GM18526 (cell line): ENCODE measurements around the gene NEURL2.

Experiments used
- POLR2A ChIP-seq: IDR thresholded peaks from 3 replicates; pipeline ENCODE4 v1.6.1; 2011; ENCODE audit not compliant: insufficient read length; ENCODE audit errors: extremely low read depth

The NEURL2 gene

DNA sequence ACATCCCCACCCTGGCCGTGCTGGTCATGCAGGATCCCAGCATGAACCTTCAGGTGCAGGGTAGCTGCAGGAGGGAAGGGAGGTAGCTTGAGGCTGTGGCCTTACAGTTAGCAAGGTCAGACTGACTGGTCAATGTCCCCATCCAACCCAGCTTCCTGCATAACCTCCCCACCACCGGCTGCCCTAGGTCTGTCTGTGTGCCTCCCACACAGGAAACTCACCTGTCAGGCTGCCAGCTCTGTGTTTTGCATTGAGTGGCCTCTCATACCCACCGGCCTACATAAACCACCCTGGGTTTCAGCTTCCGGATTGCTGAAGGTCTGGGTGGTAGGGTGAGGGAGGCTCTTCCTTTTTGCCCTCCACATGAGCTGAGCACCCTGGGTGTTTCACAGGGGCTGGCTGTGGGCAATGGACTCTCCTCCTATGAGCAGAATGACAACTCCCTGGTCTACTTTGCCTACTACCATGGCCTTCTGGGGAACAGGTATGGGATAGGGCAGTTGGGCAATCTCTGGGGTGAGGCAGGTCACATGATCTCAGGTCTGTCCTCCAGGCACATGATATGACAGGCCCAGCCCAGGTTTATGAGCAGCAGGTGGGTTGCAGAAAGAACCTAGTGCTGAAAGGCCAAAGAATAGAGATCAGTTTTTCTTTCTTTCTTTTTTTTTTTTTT lies 2.0 kb upstream of the NEURL2 start:
- no peak for TF ChIP-seq POLR2A

DNA sequence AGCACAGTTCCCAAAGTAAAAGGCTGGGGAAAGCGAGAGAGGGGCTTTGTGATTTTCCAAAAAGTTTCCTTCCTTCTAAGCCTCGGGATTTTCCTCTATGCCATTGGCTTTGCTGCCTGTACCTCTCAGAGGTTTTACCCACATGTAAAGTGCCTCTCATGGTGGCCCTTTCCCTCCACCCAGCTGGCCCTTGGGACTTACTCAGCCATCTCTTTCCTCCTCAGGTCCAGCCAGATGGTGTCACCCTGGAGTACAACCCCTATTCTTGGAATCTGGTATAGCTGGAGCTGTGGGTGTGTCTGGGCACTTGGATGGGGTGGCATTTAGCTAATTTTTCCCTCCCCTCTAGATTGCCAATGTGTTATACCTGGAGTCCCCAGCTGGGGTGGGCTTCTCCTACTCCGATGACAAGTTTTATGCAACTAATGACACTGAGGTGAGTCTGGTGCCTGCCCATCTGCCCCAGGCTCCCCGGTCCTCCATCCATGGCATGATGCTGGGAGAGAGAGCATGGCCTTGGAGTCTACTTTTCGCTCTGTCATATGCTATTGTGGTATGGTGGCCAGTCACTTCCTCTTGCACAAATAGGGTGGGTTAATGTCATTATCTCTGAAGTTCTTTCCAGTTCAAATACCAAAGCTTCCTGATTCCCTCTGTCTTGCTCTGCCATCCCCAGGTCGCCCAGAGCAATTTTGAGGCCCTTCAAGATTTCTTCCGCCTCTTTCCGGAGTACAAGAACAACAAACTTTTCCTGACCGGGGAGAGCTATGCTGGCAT lies 1.2 kb upstream of the NEURL2 start:
- no peak for TF ChIP-seq POLR2A

DNA sequence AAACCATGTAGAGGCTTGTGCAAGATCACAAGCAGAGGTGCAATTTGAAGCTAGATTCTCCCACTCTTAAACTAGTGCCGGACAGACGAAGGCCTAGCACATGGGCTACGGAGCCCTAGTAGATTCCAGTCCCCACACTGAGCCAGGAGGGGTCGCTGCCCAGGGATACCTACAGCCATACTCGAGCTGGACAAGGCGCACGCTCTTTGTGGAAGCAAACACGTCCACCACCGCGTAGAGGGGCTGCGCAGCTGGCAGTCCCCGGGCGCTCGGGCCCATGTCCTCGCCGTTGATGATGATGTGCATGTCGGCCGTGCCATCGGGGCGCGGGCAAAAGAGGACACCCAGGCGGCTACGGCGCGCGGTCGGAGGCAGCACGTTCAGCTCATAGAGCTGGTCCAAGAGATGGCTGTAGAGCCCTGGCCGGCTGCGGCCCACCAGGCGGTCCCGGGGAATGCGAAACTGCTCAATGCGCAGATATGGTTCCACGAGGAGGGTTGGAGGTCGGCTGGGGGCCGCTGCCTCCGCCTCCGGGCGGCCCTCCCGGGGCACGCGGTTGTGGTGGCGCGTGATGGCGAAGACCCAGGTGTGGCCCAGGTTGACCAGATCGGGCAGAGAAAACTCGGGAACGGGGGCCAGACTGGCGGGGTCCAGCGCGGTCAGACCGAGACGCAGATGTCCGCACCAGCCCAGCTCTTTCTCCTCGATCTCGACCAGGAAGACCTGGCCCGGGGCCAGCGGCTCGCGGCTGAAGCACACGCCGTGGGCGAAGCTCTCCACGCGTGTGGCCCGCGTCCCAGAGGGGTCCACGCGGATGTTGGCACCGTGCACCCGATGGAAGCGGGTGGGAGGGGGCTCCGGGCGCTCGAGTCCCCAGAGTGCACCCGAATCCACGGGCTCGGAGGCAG lies 677 bp downstream of the NEURL2 start:
- TF ChIP-seq POLR2A, result peak; percentile 14

DNA sequence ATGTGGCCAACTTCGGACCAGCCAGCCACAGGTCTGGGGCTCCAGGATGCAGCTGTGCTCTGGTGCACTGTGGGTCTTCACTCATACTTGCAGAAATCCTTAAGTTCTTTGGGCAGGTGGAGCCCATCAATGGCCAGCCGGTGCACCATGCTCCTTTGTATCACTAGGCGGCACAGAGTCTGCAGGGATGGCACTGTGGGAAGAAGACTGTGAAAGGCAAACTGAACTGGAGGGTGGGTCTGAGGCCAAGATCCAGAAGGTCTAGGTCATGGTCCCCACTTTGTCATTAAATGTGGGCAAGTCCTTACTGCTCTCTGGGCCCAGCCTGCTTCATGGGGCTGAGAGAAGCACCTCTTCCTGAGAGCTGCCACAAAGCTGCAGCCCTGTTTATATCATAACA lies 2.3 kb downstream of the NEURL2 start:
- TF ChIP-seq POLR2A, result no peak

GRCh38 chr20:45887346-45887715 lies 3.7 kb downstream of the NEURL2 start, which contains the start of gene SPATA25:
Gene SPATA25 (minus strand): TSS chr20:45887622. CDS start chr20:45887590, 32 bp downstream.
- no peak for TF ChIP-seq POLR2A

DNA sequence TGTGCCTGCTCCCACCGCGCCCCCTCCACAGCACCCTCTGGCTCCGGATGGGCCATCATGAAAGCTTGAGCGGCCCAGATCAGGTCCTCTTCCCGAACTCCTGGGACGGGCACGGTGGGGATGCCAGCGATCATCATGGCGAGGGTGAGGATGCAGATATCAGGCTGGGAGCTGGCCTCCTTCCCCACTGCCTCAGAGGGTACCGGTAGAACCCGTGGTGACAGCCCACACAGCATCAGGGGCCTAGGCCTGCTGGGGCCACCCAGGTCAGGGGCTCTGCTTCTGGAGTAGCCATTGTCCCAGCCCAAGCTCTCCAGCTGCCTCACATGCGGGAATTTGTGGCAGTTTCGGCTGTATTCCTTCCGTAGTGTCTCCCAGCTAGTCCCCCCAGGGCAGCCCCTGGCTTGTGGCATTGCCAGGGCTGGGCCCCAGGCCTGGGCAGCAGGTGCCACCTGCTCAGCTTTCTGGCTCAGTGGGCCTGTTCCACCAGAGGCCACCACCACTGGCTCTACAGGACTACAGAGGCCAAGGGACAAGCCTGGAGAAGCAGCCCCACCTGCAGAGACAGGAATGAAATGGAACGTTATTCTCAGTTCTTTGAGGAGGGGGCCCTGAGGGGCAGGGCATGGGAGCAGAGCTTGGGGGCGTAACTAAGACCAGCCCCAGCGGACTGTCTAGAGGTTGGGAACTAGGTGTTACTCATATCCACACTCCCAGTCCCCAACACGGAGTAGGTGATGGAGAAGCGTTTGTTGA lies 4.2 kb downstream of the NEURL2 start:
- no peak for TF ChIP-seq POLR2A

DNA sequence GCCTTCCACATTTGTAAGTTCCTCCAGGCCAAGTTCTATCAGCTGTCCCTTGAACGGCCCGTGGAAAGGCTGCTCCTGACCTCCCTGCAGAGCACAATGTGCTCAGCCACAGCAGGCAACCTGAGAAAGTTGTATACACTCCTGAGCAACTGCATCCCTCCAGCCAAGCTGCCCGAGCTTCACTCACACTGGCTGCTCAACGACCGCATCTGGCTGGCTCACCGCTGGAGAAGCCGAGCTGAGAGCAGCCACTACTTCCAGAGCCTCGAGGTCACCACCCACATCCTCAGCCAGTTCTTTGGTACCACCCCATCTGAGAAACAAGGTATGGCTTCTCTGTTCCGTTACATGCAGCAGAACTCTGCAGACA lies 7.9 kb downstream of the NEURL2 start:
- TF ChIP-seq POLR2A, result no peak

GRCh38 chr20:45882469-45883099 lies 8.4 kb downstream of the NEURL2 start:
- TF ChIP-seq POLR2A, result no peak

- peak; percentile 91 for TF ChIP-seq POLR2A
Observed at GRCh38 chr20:45880988-45881788, 9.8 kb downstream of the NEURL2 start, which contains the start of gene ZSWIM1. Gene ZSWIM1 (plus strand): TSS chr20:45881227. CDS start chr20:45882593, 1,366 bp downstream.

- TF ChIP-seq POLR2A, result no peak
Observed at GRCh38 chr20:45878076-45878761, 12.8 kb downstream of the NEURL2 start.

DNA sequence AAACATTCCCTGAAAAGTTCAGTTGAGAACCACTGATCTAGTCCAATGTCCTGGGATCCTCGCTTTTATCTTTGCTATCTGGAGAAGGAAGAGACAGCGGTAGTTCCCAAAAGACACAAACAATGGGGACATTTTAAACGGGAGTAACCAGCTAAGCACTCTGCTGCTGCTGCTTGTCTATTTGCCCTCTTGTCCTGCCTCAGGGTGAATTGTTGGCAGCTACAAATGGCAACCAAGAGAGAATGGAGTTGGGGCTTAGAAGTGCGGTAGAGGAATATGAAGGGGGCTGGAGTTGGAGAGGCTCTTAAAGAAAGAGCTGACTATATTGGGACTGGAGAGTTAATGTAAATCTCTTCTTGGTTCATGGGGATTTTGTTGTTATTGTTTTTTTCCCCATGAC lies 16.4 kb downstream of the NEURL2 start:
- no peak for TF ChIP-seq POLR2A

GRCh38 chr20:45873409-45874103 lies 17.5 kb downstream of the NEURL2 start:
- TF ChIP-seq POLR2A, result no peak
